Stomach (tissue), 9 donors: Measurements from ENCODE around the gene C1orf21. TPM values are rescaled to one million over a fixed set of nuclear protein-coding genes. Genes with fewer than 3 reads are reported as not detected.

Source experiments
- DNase-seq, 2 donors: peaks; one replicate each; pipeline versions ENCODE4 v3.0.0 to v3.0.0-alpha.2; 2013 to 2019
- H3K27ac ChIP-seq, 5 donors: fragments of 200-600 bp in 4 of 5; sonication (generic) in 4 of 5; one replicate each; pipeline ENCODE4 v1.5.1; 2013 to 2019; ENCODE audit warnings: mild to moderate bottlenecking in 1 of 5, moderate library complexity in 1 of 5
- H3K27me3 ChIP-seq, 3 donors: fragments of 200-600 bp; sonication (generic); one replicate each; pipeline ENCODE4 v1.5.1; 2017 to 2019; ENCODE audit warnings: mixed run types in 1 of 3
- H3K36me3 ChIP-seq, 4 donors: fragments of 200-600 bp; sonication (generic); 1 replicate in 3 of 4; 2 replicates in 1 of 4; pipeline ENCODE4 v1.5.1; 2016 to 2019
- H3K4me1 ChIP-seq, 4 donors: fragments of 200-600 bp; sonication (generic); one replicate each; pipeline ENCODE4 v1.5.1; 2016 to 2019
- H3K4me3 ChIP-seq, 4 donors: fragments of 200-600 bp; sonication (generic) in 3 of 4; one replicate each; pipeline ENCODE4 v1.5.1; 2016 to 2019; ENCODE audit warnings: mild to moderate bottlenecking in 1 of 4
- H3K9me3 ChIP-seq, 4 donors: fragments of 200-600 bp; sonication (generic); one replicate each; pipeline ENCODE4 v1.5.1; 2016 to 2019
- CTCF ChIP-seq, 7 experiments: fragments of 450-650 bp in 4 of 7; fragments of 200-600 bp in 3 of 7; sonication (generic) in 3 of 7; IDR thresholded peaks; one replicate each; pipeline ENCODE4 v1.5.1; 2016 to 2019; ENCODE audit warnings: antibody characterized with exemption in 7 of 7, control low read depth in 2 of 7, mild to moderate bottlenecking in 1 of 7
- EP300 ChIP-seq: sonication (generic); formaldehyde crosslinking; IDR thresholded peaks from one replicate; pipeline ENCODE4 v1.6.1; 2017; ENCODE audit warnings: antibody characterized with exemption
- POLR2A ChIP-seq, 4 donors: fragments of 450-650 bp; IDR thresholded peaks; one replicate each; pipeline ENCODE4 v1.6.1; 2016; ENCODE audit warnings: antibody characterized with exemption in 4 of 4, control low read depth in 2 of 4, mild to moderate bottlenecking in 1 of 4, moderate library complexity in 1 of 4
- POLR2AphosphoS5 ChIP-seq, 3 donors: sonication (generic); formaldehyde crosslinking; IDR thresholded peaks; one replicate each; pipeline ENCODE4 v1.6.1; 2016; ENCODE audit warnings: antibody characterized with exemption in 3 of 3
- WGBS, 5 donors: extraction: QIAGEN DNeasy Blood & Tissue Kit in 3 of 5; methylation state at CpG; one replicate each; pipeline versions ENCODE4 v1.1.5 to v1.1.7; 2013 to 2018; 5-methylcytosine and 5-hydroxymethylcytosine counted together
- intact Hi-C: fragments of 100-400 bp; cut with DNase I; formaldehyde crosslinking; loops from one replicate; pipeline ENCODE4 v1.15.1; 2023; ENCODE audit warnings: low total_unique reads
- polyA plus RNA-seq, 3 donors: library from polyadenylated mRNA; stranded (reverse); fragments of 200-250 nt; gene quantifications; one replicate each; pipeline ENCODE4 v1.2.3, GENCODE V29; 2013
- total RNA-seq, 5 donors: library from RNA; depleted of rRNA; stranded (reverse); fragments of >200 nt; gene quantifications; one replicate each; pipeline versions ENCODE4 v1.1.0 to v1.2.3, GENCODE V29; 2014 to 2016
- donor health status: healthy with polysubstance abuse.
- donor health status: Bipolar disorder and iron deficiency.
- donor health status: healthy.

C1orf21 gene
- total and polyA plus RNA-seq, 8 donors, result 10.1 to 114 (median 37.4) TPM

- H3K9me3 ChIP-seq, result no peaks in the 10 kb centered on the region
- TF ChIP-seq POLR2A (IDR thresholded peaks at IDR 0.05) (no peak), EP300 (no peak), CTCF (IDR thresholded peaks at IDR 0.05) (no peak), POLR2AphosphoS5 (IDR thresholded peaks at IDR 0.05) (no peak)
- WGBS, 5 donors, result 77 to 86% (median 81%) methylated on average over 3 of the region's 3 CpGs
- intact Hi-C loops, result no loop called here
- no peak overlapping the region for H3K27ac ChIP-seq
- DNase-seq, result no peak
- no peaks in the 10 kb centered on the region for H3K27me3 ChIP-seq
- H3K36me3 ChIP-seq, result no peaks in the 10 kb centered on the region
- peaks cover 6 to 88% (median 28%) of the 10 kb centered on the region in 4 donors for H3K4me1 ChIP-seq
- H3K4me3 ChIP-seq, result no peak overlapping the region
These were observed 70.7 kb downstream of the C1orf21 start for GRCh38 chr1:184457500-184457899.

GRCh38 chr1:184461321-184461720 is 74.5 kb downstream of the C1orf21 start:
- intact Hi-C loops, result no loop called here
- TF ChIP-seq EP300, result no peak
- Histone ChIP-seq H3K9me3 (no peaks in the 10 kb centered on the region), H3K4me1 (peaks cover under 1 to 63% (median 18%) of the 10 kb centered on the region in 4 donors), H3K27ac (peak overlapping the region in 1 of 5 donors; percentile 9), H3K36me3 (no peaks in the 10 kb centered on the region), H3K27me3 (no peaks in the 10 kb centered on the region), H3K4me3 (no peak overlapping the region)
- peak in 1 of 2 donors; percentile 45 for DNase-seq
- WGBS, 5 donors, result 67 to 86% (median 76%) methylated on average over 5 of the region's 5 CpGs

GRCh38 chr1:184462155-184462554 is 75.3 kb downstream of the C1orf21 start:
- Histone ChIP-seq H3K4me3 (no peak overlapping the region), H3K36me3 (no peaks in the 10 kb centered on the region), H3K27ac (peak overlapping the region in 1 of 5 donors; percentile 9), H3K27me3 (no peaks in the 10 kb centered on the region), H3K9me3 (no peaks in the 10 kb centered on the region), H3K4me1 (peaks cover 0 to 62% (median 19%) of the 10 kb centered on the region in 4 donors)
- DNase-seq, result no peak
- TF ChIP-seq POLR2AphosphoS5 (IDR thresholded peaks at IDR 0.05) (no peak), CTCF (IDR thresholded peaks at IDR 0.05) (no peak), POLR2A (IDR thresholded peaks at IDR 0.05) (no peak), EP300 (no peak)
- 72 to 82% (median 75%) methylated on average over 3 of the region's 3 CpGs for WGBS, 5 donors
- intact Hi-C loops, result no loop called here

- Histone ChIP-seq H3K27ac (no peak overlapping the region), H3K4me1 (peaks cover 0 to 58% (median 15%) of the 10 kb centered on the region in 4 donors), H3K4me3 (no peak overlapping the region), H3K36me3 (no peaks in the 10 kb centered on the region), H3K9me3 (no peaks in the 10 kb centered on the region), H3K27me3 (no peaks in the 10 kb centered on the region)
- 87 to 98% (median 95%) methylated on average over 5 of the region's 5 CpGs for WGBS, 5 donors
- DNase-seq, result no peak
- TF ChIP-seq POLR2A (IDR thresholded peaks at IDR 0.05) (no peak), EP300 (no peak), POLR2AphosphoS5 (IDR thresholded peaks at IDR 0.05) (no peak), CTCF (IDR thresholded peaks at IDR 0.05) (no peak)
- intact Hi-C loops, result no loop called here
These were observed 76.2 kb downstream of the C1orf21 start for GRCh38 chr1:184462990-184463389.

- intact Hi-C loops, result no loop called here
- no peak for DNase-seq
- H3K36me3 ChIP-seq, result no peaks in the 10 kb centered on the region
- no peak overlapping the region for H3K4me3 ChIP-seq
- H3K27ac ChIP-seq, result no peak overlapping the region
- no peaks in the 10 kb centered on the region for H3K27me3 ChIP-seq
- H3K4me1 ChIP-seq, result peaks cover 0 to 54% (median 12%) of the 10 kb centered on the region in 4 donors
- H3K9me3 ChIP-seq, result no peaks in the 10 kb centered on the region
- WGBS, 5 donors, result 83 to 94% (median 89%) methylated on average over 1 of the region's 1 CpG
- no peak for TF ChIP-seq CTCF (IDR thresholded peaks at IDR 0.05)
- TF ChIP-seq POLR2A (IDR thresholded peaks at IDR 0.05), result no peak
- no peak for TF ChIP-seq EP300
- TF ChIP-seq POLR2AphosphoS5 (IDR thresholded peaks at IDR 0.05), result no peak
These were observed 76.9 kb downstream of the C1orf21 start for GRCh38 chr1:184463680-184464079.
